Loucy (cell line): Measurements from ENCODE around the gene PGBD1.
"Not testable (repeated sequence)": the region's sequence is repeated elsewhere in the genome, so short reads cannot be mapped to it uniquely, and the experiment has no call there.

Source experiments
- H2AFZ ChIP-seq: fragments of 200-600 bp; sonication (generic); 2 replicates; pipeline ENCODE4 v1.6.0; 2016; ENCODE audit warnings: antibody characterized with exemption, mild to moderate bottlenecking, low read length, moderate library complexity
- H3F3A ChIP-seq: fragments of 200-600 bp; 2 replicates; pipeline ENCODE4 v1.6.0; 2016; ENCODE audit warnings: antibody characterized with exemption, low read depth, mild to moderate bottlenecking
- H3K27me3 ChIP-seq: fragments of 200-600 bp; sonication (generic); 2 replicates; pipeline ENCODE4 v1.6.1; 2014; ENCODE audit warnings: low read length, mild to moderate bottlenecking; ENCODE audit not compliant: insufficient read depth, poor library complexity, severe bottlenecking
- H3K36me3 ChIP-seq: fragments of 200-600 bp; sonication (generic); 2 replicates; pipeline ENCODE4 v1.6.1; 2016; ENCODE audit warnings: low read length; ENCODE audit not compliant: insufficient read depth
- H3K4me1 ChIP-seq: fragments of 200-600 bp; sonication (generic); 2 replicates; pipeline ENCODE4 v1.5.1; 2014; ENCODE audit warnings: low read length, mild to moderate bottlenecking; ENCODE audit not compliant: insufficient read depth, poor library complexity, severe bottlenecking
- H3K4me2 ChIP-seq: fragments of 200-600 bp; sonication (generic); 2 replicates; pipeline ENCODE4 v1.6.0; 2014; ENCODE audit warnings: antibody characterized with exemption, low read length, low read depth, mild to moderate bottlenecking; ENCODE audit not compliant: poor library complexity, severe bottlenecking
- H3K4me3 ChIP-seq: fragments of 200-600 bp; sonication (generic); 2 replicates; pipeline ENCODE4 v1.5.1; 2014; ENCODE audit warnings: low read length, mild to moderate bottlenecking, mixed read lengths; ENCODE audit not compliant: poor library complexity, severe bottlenecking
- H3K79me2 ChIP-seq: fragments of 200-600 bp; sonication (generic); 2 replicates; pipeline ENCODE4 v1.6.1; 2014; ENCODE audit warnings: low read length; ENCODE audit not compliant: insufficient read depth
- H3K9ac ChIP-seq: fragments of 200-600 bp; sonication (generic); 2 replicates; pipeline ENCODE4 v1.6.0; 2014; ENCODE audit warnings: mild to moderate bottlenecking, low read depth, low read length, moderate library complexity; ENCODE audit not compliant: poor library complexity, severe bottlenecking
- H3K9me2 ChIP-seq: fragments of 200-600 bp; sonication (generic); replicated peaks from 2 replicates; pipeline ENCODE4 v1.6.1; 2016; ENCODE audit warnings: low read depth, low read length, mixed read lengths
- H3K9me3 ChIP-seq: fragments of 200-600 bp; sonication (generic); 2 replicates; pipeline ENCODE4 v1.6.1; 2014; ENCODE audit warnings: mild to moderate bottlenecking, antibody characterized with exemption, low read length, low read depth; ENCODE audit not compliant: insufficient read depth
- H4K20me1 ChIP-seq: fragments of 200-600 bp; sonication (generic); 2 replicates; pipeline ENCODE4 v1.6.0; 2014; ENCODE audit warnings: antibody characterized with exemption, low read length, mild to moderate bottlenecking; ENCODE audit not compliant: insufficient read depth, poor library complexity, severe bottlenecking
- EZH2phosphoT487 ChIP-seq: fragments of 200-600 bp; IDR thresholded peaks from 2 replicates; pipeline ENCODE4 v1.6.1; 2018; ENCODE audit warnings: antibody characterized with exemption, mild to moderate bottlenecking, moderate library complexity, borderline replicate concordance
- TF ChIP-seq, protein P1 (sequence below): fragments of 200-600 bp; sonication (generic); conservative IDR thresholded peaks from 2 replicates; pipeline ENCODE4 v1.5.1; 2014; ENCODE audit warnings: mild to moderate bottlenecking, antibody characterized with exemption, low read length

PGBD1 gene

GRCh38 chr6:28303570-28303969 is 22.2 kb downstream of the PGBD1 start:
- Histone ChIP-seq H3K4me3 (no peak overlapping the region), H3K9ac (no peak overlapping the region), H3K36me3 (peaks cover 4% of the 10 kb centered on the region; the same call in 1 of the 2 replicates), H4K20me1 (no peaks in the 10 kb centered on the region), H3K9me2 (no peaks in the 10 kb centered on the region), H3K4me1 (no peaks in the 10 kb centered on the region), H2AFZ (no peak overlapping the region), H3F3A (no peaks in the 10 kb centered on the region), H3K79me2 (no peaks in the 10 kb centered on the region), H3K27me3 (no peaks in the 10 kb centered on the region), H3K9me3 (no peaks in the 10 kb centered on the region), H3K4me2 (no peak overlapping the region)
- TF ChIP-seq, protein P1, sequence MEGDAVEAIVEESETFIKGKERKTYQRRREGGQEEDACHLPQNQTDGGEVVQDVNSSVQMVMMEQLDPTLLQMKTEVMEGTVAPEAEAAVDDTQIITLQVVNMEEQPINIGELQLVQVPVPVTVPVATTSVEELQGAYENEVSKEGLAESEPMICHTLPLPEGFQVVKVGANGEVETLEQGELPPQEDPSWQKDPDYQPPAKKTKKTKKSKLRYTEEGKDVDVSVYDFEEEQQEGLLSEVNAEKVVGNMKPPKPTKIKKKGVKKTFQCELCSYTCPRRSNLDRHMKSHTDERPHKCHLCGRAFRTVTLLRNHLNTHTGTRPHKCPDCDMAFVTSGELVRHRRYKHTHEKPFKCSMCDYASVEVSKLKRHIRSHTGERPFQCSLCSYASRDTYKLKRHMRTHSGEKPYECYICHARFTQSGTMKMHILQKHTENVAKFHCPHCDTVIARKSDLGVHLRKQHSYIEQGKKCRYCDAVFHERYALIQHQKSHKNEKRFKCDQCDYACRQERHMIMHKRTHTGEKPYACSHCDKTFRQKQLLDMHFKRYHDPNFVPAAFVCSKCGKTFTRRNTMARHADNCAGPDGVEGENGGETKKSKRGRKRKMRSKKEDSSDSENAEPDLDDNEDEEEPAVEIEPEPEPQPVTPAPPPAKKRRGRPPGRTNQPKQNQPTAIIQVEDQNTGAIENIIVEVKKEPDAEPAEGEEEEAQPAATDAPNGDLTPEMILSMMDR: no peak
- TF ChIP-seq EZH2phosphoT487: no peak

DNA sequence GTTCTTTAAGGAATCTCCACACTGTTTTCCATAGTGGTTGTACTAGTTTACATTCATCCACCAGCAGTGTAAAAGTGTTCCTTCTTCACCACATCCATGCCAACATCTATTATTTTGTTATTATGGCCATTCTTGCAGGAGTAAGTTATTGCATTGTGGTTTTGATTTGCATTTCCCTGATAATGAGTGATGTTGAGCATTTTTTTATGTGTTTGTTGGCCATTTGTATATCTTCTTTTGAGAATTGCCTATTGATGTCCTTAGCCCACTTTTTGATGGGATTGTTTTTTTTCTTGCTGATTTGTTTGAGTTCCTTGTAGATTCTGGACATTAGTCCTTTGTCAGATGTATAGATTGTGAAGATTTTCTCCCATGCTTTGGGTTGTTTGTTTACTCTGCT is 25.0 kb downstream of the PGBD1 start:
- H3K27me3 ChIP-seq, H3K9ac ChIP-seq, H3K79me2 ChIP-seq, H3K36me3 ChIP-seq, H3K4me1 ChIP-seq, H3F3A ChIP-seq, H4K20me1 ChIP-seq, H2AFZ ChIP-seq, H3K9me3 ChIP-seq, H3K9me2 ChIP-seq, H3K4me3 ChIP-seq, H3K4me2 ChIP-seq: not testable (repeated sequence)

DNA sequence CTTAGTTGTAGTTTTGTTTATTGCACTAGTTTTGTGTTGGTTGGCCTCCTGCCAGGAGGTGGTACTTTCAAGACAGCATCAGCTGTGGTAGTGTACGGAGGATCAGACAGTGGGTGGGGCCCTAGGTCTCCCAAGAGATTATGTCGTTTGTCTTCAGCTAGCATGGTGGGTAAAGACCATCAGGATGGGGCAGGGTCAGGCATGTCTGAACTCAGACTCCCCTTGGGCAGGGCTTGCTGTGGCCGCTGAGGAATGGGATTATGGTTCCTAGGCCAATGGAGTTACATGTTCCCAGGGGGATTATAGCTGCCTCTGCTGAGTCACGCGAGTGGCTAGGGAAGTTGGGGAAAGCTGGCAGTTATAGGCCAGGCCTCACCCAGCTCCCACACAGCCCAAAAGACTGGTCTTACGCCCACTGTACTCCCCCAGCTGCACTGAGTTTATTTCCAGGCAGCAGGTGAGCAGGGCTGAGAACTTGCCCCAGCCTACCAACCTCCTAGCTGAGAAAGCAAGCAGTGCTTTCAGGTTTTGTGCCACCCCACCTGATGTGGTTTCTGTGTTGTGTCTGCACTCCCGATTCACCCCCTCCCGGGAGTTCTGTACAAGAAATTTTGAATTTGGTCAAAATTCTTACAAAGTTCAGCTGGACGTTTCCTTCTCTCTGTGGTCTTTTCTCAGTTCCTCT is 29.9 kb downstream of the PGBD1 start:
- no peaks in the 10 kb centered on the region for H3K9me2 ChIP-seq
- no peak overlapping the region for H3K4me3 ChIP-seq
- H3K27me3 ChIP-seq: no peaks in the 10 kb centered on the region
- H3K9me3 ChIP-seq: no peaks in the 10 kb centered on the region
- no peak overlapping the region for H3K9ac ChIP-seq
- H2AFZ ChIP-seq: no peak overlapping the region
- no peaks in the 10 kb centered on the region for H3K36me3 ChIP-seq
- H3F3A ChIP-seq: no peaks in the 10 kb centered on the region
- TF ChIP-seq EZH2phosphoT487: no peak
- TF ChIP-seq, protein P1: no peak
- H3K4me2 ChIP-seq: no peak overlapping the region
- no peaks in the 10 kb centered on the region for H4K20me1 ChIP-seq
- H3K79me2 ChIP-seq: no peaks in the 10 kb centered on the region
- H3K4me1 ChIP-seq: no peaks in the 10 kb centered on the region

- Histone ChIP-seq H3K4me1 (no peaks in the 10 kb centered on the region), H3K36me3 (no peaks in the 10 kb centered on the region), H3K9me3 (no peaks in the 10 kb centered on the region), H3F3A (no peaks in the 10 kb centered on the region), H3K79me2 (no peaks in the 10 kb centered on the region), H3K27me3 (no peaks in the 10 kb centered on the region), H2AFZ (no peak overlapping the region), H3K9ac (no peak overlapping the region), H3K4me3 (no peak overlapping the region), H3K9me2 (no peaks in the 10 kb centered on the region), H3K4me2 (no peak overlapping the region), H4K20me1 (no peaks in the 10 kb centered on the region)
- TF ChIP-seq EZH2phosphoT487: no peak
- TF ChIP-seq, protein P1: no peak
Observed at GRCh38 chr6:28312939-28313338, 31.6 kb downstream of the PGBD1 start.
